H4 (cell line): ENCODE results near the gene PHF20. TPM values are rescaled to one million over a fixed set of nuclear protein-coding genes. Genes with fewer than 3 reads are reported as not detected.
"Not testable (repeated sequence)": the region's sequence is repeated elsewhere in the genome, so short reads cannot be mapped to it uniquely, and the experiment has no call there.

Experiments
- DNase-seq: peaks from one replicate; pipeline ENCODE4 v3.0.0-alpha.2; 2015; ENCODE audit warnings: low spot score
- total RNA-seq: library from RNA; depleted of rRNA; stranded (reverse); fragments of >200 nt; shearing (Covaris generic); gene quantifications from 2 replicates; pipeline ENCODE4 v1.2.3, GENCODE V29; 2014

The PHF20 gene
- total RNA-seq, 1 experiment from 2014 or later: 15.0 TPM

DNA sequence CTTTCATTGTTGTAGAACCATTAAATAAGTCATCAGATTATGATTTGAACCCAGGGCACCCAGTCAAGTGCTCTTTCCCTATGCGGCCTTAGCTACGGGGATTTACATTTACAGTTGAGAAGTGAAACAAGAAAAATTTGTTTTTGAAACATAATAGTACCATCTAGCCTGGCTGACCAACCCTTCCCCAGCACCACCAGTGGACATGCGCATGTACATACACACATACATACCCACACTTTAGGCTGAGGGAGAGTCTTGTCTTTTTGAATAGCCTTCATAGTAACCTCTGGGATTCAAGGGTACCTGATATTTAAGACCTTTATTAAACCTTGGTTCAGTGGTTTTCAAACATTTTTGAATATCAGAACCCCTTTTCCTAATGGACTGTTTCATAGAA lies 148.7 kb downstream of the PHF20 start:
- no peak for DNase-seq

DNA sequence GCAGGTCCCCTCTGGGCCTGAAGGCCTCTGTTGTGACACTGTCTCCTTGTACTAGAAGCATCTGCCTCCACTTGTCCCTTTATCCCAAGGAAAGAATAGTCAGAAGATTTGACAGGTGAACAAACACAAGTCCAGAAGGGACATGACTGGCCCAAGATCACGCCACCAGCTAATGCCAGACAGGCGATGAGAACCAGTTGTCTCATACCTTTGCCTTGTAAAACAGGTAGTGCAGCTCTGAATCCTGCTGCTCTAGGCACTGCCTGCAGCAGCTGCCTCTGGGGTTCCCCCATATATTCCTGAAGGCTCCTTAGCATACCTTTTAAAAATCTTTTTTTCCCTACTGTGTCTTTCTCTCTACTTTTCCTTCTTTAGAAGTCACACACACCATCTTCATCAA lies 157.5 kb downstream of the PHF20 start:
- no peak for DNase-seq

DNA sequence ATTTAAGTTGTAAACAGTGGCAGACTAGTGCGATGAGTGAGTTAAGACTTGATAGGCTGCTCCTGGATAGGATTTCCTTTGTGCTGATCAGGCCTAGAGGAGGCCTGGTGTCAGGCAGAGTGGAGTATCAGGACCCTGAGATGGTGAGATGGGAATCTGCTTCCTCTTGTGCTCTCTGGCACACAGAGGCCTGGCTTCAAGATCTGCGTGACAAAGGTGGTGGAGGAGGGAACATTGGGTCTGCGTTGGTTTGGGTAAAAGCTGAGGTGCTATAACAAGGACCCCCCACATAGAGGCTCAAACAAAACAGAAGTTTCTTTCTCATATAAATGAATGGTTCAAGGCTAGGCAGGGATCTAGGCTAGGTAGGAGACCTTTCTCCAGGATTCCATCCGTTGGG lies 162.2 kb downstream of the PHF20 start:
- DNase-seq: no peak

DNA sequence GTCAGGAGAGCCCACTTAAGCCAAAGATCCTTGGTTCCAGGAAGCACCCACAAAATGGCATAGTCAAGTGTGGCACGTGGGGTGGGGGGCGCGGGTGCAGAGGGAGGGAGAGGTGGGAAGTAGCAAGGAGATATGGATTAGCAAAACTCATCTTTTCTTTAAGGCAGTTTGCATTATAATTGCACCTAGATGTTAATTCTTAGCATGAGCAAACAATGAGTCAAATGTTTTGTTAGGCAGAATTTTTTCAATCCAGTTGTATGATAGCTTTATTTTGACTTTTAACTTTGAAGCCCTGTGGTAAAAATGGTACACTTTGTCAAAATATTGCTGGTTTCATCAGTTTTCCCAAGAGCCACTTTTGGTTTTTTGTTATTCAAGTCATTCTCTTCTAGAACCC lies 167.4 kb downstream of the PHF20 start:
- DNase-seq: no peak

DNA sequence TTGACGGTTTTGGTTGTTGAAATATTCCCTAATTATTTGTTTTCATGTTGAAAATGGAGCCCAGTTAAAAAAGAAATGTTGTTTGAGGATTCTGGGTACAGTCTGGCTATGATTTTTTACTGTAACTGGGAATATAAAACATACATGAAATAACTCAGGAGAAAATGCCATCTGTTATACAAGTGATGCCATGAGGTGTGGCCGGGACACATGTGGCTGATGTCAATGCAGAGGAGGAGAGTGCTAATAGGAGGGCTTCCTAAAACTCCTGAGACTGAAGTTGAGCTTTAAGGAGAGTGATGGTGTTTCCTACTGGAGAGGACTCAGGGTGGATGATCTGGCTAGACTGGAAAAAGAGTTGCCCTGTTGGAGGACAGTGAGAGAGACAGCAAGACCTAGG lies 169.8 kb downstream of the PHF20 start:
- DNase-seq: no peak

DNA sequence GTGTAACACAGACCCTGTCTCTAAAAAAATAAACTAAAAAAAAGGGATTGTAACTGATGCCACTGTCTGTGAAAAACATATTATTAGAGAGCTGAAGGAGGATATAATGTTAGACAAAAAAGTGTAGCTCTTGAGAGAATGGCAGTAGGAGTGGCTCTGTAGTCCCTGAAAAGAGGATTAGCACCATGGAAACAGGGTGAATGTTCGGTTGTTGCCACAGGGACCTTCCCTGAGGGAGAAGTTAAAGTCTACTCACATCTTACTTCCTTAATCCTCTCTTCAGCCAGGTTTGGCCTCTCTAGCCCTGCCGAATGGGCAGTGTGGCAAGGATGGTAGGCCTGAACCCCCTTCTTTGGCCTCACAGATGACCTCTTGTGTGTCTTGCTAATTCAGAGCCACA lies 170.4 kb downstream of the PHF20 start:
- DNase-seq: no peak

DNA sequence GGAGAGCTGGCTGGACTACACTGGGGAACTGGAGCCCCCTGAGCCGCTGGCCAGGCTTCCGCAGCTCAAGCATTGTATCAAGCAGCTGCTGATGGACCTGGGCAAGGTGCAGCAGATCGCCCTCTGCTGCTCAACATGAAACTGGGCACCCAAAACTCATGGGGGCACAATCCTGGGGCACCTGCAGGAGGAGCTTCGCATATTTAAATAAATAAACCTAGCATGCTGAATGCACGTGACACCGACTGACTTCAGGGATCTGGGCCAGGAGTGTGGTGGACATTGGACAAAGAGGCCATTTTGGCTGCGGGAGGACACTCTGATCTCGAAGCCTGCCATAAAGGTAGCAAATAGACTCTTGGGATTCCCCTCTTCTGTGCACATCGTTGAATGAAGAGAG lies 175.7 kb downstream of the PHF20 start:
- DNase-seq: peak; percentile 49

DNA sequence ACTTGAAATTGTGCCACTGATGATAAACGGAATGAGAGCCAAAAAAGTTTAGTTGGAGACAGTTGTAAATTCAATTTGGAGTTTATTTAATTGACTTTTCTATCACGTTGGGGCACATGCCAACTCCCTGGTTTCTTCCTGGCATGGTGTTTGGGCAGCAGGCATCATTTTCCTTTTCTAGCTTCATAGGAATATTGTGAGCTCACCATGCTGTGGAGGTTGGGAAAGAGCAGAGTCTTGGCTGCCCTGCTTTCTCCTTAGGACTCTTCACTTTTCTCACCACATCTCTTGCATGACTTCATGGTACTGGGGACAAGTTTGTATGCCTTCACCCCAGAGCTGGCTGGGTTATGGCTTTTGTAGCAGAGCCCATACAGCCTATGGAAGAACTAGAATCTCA lies 176.1 kb downstream of the PHF20 start:
- no peak for DNase-seq

DNA sequence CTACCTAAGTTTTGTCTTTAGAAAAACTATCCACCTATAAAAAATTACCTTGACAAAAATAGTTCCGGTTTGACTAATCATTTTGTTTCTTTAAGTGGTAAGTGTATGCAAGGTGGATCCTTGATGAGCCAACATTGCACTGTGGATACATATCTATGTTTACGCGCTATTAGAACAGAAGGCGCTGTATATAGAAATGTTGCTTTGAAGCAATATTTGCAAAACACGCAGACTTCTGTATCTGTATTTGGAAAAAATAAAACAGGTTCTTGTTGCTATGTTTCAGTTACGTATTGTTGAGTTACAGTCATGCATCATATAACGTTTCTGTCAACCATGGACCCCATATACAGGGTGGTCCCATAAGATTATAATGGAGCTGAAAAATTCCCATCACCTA lies 178.3 kb downstream of the PHF20 start:
- no peak for DNase-seq

DNA sequence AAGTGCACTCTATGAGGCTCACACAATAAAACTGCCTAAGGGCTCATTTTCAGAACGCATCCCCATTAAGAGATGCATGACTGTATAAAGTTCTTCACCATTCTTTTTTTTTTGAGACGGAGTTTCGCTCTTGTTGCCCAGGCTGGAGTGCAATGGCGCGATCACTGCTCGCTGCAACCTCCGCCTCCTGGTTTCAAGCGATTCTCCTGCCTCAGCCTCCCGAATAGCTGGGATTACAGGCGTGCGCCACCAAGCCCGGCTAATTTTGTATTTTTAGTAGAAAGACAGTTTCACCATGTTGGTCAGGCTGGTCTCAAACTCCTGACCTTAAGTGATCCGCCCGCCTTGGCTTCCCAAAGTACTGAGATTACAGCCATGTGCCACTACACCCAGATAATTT lies 180.3 kb downstream of the PHF20 start:
- not testable (repeated sequence) for DNase-seq

DNA sequence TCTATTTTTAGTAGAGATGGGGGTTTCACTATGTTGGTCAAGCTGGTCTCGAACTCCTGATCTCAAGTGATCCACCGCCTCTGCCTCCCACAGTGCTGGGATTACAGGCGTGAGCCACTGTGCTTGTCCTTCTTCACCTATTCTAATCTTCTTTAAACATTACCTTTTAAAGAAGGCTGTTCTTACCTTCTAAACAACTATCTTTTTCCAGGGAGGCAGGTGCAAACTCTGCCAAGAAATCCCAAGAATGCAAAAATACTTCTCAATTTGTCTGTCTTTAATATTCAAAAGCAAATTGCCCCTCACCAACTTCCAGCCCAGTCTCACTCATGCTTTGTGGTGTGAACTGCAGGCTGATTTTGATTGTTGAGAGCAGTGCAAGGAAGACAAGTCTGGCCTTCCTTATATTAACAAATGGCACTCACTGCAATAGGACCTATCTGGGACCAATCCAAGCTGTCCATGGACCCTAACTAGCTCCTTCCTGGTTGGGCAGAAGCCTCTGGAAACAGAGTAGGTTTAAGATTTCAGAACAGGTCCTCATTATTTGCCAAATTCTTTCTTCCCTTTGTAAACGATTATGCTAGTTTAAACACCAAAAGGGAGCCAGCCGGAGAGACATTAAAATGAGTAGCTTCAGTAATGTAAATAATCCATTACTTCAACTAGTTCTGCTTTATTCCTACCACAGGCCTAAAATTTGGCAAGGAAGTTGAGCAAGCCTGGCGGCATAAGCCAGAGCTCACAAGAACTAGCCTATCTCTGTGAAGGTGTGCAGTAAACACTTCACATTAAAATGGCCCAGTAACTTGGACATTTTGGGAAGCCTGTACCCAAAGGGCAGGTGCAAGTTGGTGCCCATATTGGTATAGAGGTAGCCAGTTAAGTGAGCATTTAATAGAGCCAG lies 180.9 kb downstream of the PHF20 start:
- DNase-seq: no peak

DNA sequence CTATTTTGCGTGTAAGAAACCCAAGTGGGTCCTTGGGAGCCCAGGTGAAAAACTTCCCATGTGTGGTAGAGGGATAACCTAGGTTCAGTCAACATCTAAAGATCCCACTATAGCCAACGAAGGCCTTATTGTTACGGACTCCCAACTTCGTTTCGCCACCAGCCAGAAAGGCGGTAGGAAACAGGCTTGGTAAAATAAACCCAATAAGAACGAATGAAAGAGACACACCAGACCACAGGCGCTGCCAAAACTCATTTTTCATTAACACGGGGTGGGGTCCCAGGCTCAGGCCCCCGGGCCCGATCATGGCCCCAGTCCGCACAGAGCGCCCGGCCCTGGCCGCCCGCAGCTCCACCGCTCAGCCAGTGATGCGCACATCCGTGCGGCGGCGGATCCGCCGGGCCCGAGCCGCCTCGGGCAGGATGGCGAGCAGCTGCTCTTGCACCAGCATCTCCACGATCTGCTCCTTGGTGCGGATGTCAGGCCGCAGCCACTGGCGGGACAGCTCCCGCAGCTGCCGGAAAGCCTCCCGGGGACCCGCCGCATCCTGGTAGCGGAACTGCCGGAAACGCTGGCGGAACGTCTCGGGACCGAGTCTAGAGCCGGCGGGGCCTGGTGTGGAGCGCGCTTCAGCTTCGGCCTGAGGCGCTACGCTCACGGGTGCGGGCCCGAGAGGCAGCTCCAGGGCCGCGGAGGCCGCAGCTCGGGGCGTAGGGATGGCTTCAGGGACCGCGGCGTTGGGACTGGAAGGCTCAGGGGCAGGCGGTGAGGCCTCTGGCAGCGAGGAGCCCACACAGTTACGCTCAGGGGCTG lies 181.8 kb downstream of the PHF20 start:
- DNase-seq: no peak

DNA sequence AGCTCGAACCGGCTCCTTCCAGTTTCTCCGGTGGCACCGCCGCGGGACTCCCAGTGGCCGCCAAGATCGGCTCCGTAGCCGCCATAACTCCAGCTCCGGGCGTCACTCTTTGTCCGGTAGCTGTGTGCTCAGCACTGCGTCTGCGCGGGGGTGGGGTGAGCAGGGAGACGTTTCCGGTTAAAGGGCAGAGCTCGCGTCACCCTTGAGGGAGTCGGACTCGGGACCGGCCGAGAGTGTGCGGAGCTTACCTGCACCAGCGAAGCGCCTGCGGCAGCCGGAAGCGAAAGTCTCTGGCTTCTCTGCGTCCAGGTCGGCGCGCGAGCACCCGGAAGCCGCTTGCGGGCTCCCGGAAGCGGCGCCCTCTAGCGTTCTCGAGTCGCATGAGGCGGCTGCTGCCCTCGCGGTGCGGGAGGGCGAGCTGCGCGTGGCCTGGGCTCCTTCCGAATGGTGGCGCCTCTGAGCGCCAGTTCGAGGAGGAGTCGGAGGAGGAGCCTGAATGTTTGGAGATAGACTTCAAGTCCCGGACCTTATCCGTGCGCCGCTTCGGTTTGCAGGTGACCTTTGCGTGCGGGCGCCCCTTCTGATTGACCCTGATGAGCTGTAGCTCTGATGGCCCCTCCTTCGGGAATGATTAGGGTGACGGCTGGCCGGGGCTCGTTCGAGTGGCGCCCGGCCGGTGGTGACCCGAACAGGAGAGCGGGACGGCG lies 182.5 kb downstream of the PHF20 start, which contains the start of gene SCAND1:
Gene SCAND1, minus strand, starts transcription at position 303 of the 707 bp plus-strand sequence. Its CDS starts 218 bp downstream, at position 85.
- DNase-seq: peak; percentile 97

DNA sequence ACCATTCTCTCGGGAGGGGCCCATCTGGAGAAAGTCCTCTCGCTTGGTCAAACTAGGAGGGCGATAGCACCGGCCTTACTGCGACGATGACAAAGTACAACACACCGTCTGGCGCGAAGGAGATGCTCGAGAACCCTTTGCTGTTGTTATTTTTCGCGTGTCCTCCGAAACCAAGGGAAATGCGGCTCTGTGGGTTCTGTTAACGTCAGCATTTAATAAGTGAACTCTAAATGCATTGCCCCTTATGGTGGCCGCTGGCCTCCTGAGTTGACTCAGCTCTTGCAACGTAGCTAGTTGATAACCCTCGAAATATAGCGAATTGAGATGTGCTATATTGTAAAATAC lies 183.1 kb downstream of the PHF20 start:
- DNase-seq: peak; percentile 20

DNA sequence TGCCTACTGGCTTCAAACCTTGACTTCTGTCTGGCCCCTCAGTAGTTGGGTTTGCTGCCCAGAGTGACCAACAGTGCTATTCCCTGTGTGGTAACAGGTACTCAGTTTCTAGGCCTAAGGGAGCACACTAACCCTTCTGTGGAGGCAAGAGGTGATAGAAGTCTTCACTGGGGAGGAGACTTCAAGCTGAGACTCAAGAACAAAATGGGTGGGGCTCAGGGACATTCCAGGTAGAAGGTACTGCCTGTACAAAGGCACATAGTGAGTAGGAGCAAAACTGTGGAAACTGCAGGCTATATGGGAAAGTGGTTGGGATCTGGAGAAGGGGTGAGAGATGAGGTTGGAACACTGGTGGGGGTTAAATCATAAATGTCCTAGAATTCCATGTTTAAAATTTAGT lies 184.8 kb downstream of the PHF20 start:
- no peak for DNase-seq

DNA sequence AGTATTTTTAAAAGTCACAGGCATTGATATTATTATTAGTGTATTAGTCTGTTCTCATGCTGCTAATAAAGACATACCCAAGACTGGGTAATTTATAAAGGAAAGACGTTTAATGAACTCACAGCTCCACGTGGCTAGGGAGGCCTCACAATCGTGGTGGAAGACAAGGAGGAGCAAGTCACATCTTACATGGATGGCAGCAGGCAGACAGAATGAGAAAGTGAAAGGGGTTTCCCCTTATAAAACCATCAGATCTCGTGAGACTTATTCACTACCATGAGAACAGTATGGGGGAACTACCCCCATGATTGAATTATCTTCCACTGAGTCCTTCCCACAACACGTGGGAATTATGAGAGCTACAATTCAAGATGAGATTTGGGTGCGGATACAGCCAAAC lies 187.5 kb downstream of the PHF20 start:
- not testable (repeated sequence) for DNase-seq

DNA sequence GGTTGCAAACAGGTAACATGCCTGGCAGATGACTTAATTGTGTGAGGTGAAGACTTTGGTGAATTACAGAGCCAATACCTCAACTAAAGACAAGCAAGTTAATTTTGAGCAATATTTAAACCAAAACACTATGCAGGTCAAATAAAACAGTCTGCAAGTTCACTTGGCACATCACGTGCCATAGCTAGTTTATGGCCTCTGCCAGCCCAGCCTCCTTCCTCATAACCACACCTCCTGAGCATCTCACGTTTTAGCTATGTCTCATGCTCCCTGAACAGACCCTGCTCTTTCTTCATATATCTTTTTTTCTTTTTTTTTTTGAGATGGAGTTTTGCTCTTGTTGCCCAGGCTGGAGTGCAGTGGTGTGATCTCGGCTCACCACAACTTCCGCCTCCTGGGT lies 192.1 kb downstream of the PHF20 start:
- no peak for DNase-seq

DNA sequence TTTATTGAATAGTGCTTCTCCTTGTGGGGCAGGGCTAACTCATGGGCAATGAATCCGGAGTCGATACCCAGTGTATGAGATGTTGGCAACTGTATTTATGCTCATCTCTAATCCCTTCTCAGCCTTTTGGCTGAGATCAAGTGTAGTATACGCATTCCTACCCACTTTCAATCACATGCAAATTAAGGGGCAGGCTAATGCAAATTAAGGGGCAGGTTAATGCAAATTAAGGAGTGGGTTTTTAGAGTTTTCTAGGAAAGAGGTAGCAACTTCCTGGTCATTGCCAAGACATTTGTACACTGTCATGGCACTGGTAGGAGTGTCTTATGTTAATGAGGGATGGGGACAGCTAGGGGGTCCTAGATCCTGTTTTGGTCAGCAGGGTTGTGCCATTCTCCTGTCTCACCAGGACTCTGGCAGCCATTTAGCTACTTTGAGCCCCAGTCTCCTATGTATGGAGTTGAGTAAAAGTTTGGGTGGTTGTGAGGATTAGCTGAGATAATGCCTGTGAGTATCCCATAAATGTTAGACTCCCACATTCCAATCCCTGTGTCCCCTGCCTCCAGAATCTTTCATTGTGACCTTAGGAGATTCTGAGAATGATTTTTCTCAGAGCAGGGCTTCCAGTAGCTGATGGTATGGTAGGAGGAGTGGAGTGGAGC lies 196.3 kb downstream of the PHF20 start, which contains the start of gene CNBD2:
Gene CNBD2, plus strand, starts transcription at position 612 of the 662 bp plus-strand sequence. CDS start 173 bp downstream, outside the sequence.
- DNase-seq: no peak

DNA sequence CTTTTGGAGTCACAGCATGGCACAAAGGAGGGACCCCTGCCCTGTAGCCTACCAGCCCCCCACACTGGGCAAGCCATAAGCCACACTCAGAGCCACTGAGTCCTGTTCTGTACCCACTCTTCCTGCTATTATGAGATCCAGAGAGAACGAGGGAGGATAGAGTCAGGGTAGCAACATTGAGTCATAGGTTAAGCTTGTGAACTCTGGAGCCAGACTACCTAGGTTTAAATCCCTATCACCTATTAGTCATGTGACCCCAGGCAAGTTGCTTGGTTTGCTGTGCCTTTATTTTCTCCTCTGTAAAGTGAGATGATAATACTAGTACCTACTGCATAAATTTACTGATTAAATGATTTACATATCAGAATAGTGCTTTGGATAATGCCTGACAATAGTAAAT lies 197.1 kb downstream of the PHF20 start:
- DNase-seq: no peak

DNA sequence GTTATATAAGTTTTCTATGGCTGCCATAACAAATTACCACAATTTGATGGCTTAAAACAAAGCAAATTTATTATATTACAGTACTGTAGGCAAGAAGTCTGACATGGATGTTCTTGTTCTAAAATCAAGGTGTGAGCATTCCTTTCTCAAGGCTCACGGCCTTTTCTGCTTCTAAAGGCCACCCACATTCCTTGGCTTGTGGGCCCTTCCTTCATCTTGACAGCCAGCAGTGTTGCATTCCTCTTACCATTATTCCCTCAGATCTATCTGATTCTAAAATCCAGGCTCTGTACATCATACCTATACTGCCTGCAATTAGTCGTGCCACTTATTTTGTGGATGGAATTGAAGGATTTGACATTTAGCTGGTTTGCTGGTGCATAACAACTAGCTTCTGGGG lies 200.2 kb downstream of the PHF20 start:
- DNase-seq: no peak

DNA sequence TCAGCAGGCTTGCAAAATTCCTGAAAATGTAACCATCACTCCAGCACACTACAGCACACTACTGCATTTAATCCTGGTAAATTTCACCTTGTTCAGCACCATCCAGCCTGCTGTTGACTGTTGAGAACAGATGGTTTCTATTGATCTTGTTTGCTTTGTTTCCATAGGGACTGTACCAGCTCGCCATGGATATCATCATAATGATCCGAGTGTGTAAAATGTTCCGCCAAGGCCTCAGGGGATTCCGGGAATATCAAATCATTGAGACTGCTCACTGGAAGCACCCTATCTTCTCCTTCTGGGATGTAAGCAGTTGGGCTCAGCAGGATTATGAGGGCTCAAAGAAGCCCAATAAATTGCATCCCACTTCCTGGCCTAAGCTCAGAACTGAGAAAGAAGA lies 200.6 kb downstream of the PHF20 start:
- no peak for DNase-seq

DNA sequence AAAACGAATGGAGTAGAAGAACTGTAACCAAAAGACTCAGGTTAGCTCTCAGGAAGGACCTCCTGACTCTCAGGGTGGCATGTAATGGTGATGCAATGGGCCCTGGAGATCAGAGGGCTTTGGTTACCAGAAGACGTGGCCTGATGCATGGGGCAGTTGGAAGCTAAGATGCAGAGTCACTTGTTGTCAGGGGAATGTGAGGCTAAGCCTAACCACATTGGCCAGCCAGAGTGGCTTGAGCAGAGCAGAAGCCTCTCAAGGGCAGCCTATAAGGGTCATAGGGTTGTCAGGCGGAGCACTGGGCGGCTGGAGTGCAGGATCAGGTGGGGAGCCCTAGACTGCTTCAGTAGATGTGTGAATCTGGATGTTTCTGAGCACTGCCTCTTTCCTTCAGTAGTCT lies 202.4 kb downstream of the PHF20 start:
- DNase-seq: no peak
